ENCODE results near the gene KIAA0825. TPM values are rescaled to one million over a fixed set of nuclear protein-coding genes. Genes with fewer than 3 reads are reported as not detected.

The KIAA0825 gene, protein sequence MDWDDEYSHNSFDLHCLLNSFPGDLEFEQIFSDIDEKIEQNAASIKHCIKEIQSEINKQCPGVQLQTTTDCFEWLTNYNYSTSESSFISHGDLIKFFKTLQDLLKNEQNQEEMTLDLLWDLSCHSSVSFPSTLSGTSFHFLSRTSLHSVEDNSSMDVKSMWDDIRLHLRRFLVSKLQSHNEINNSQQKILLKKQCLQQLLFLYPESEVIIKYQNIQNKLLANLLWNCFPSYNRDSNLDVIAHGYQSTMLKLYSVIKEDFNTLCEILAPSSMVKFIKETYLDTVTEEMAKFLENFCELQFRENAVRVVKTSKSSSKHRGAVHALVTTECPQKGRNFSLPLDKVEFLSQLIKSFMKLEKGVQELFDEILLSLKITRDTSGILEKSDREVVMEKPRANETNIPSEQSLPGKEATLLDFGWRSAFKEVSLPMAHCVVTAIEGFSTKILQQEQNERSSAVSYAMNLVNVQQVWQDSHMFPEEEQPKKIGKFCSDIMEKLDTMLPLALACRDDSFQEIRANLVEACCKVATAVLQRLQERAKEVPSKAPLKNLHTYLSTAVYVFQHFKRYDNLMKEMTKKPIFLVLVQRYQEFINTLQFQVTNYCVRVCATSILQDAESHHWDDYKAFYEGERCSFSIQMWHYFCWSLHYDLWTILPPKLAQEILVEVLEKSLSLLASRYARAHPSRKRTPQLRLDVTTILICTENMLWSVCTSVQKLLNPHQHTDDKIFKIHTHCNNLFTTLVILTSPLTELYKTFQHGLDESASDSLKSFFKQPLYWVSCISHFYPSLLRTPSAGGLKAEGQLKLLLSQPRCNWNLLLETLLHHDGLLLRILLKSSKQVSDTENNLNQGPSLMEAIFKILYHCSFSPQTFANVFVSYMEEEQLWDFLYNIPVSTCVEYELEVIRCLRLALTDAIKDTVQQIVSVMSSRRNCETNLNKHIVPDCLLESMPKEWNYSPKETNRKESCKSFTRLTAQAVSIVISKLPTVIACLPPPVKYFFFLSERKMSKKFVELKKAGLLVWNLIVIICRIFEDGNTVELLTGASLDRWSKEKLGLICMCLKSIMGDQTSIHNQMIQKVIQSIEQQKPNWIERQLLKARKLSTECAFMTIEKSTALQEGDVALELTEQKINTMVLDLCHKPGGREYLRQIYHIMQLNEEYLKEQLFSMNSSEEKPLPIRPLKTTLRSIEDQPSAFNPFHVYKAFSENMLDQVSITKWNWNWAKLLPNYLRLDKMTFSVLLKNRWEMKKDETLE (N-terminal part only)
- total RNA-seq: 10 to 100 TPM in 1 of 4 donors, 1 to 10 TPM in 3; 4.8 to 11.8 (median 7.2) TPM

DNA sequence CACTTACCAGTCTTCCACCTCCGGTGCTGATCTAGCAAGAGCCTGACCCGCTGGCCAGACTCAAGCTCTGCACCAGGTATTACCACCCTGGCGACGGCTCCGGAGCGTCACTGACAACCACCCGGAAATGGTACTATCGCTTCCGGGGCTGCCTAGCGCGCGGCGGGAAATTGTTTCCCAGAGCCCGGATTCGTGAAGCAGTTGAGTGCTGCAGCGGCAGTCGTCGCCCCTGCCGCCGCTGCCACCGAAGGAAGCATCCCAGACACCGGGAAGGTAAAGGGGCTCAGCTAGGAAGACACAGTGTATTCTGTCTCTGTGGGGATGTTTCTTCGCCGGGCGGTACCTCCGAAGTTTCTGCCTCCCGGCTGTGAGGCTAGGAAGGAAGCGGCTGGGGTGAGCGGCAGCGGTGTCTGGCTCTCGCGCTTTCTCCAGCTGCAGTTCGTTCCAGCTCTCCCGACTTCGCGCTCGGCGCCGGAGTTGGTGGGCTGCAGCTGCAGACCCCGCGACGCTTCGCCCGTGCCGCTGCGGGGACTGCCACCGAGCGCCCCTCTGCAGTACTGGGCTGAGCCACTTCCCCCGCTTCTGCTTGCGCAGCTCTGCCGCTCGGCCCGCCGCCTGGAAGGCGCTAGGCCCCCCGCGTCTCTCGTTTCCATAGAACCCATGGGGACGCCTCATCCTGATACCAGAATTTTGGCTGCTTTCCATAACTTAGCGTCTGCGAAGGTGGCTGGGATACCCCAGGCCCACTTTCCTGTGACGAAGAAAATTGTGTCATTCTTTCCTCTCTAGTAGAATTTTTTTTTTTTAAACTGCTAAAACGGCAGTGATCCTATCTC lies at the start of gene KIAA0825, which contains the start of gene SLF1:
KIAA0825 (minus strand) TSS at position 112 of the 836 bp plus-strand sequence. CDS start 81,478 bp downstream, outside the sequence.
SLF1 (plus strand) TSS at position 177 of the 836 bp plus-strand sequence. CDS start 10,142 bp downstream, outside the sequence.
- H3K27me3 ChIP-seq: no peaks in the 10 kb centered on the region
- peaks cover 0 to 31% (median 12%) of the 10 kb centered on the region in 4 donors for H3K4me1 ChIP-seq
- TF ChIP-seq, protein P1, sequence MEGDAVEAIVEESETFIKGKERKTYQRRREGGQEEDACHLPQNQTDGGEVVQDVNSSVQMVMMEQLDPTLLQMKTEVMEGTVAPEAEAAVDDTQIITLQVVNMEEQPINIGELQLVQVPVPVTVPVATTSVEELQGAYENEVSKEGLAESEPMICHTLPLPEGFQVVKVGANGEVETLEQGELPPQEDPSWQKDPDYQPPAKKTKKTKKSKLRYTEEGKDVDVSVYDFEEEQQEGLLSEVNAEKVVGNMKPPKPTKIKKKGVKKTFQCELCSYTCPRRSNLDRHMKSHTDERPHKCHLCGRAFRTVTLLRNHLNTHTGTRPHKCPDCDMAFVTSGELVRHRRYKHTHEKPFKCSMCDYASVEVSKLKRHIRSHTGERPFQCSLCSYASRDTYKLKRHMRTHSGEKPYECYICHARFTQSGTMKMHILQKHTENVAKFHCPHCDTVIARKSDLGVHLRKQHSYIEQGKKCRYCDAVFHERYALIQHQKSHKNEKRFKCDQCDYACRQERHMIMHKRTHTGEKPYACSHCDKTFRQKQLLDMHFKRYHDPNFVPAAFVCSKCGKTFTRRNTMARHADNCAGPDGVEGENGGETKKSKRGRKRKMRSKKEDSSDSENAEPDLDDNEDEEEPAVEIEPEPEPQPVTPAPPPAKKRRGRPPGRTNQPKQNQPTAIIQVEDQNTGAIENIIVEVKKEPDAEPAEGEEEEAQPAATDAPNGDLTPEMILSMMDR (IDR thresholded peaks at IDR 0.05): no peak
- TF ChIP-seq EP300 (IDR thresholded peaks at IDR 0.05) (peak in 1 of 2 donors; percentile 77), POLR2A (IDR thresholded peaks at IDR 0.05) (no peak)
- H3K9me3 ChIP-seq: no peaks in the 10 kb centered on the region
- no peaks in the 10 kb centered on the region for H3K36me3 ChIP-seq
- peak; percentile 73 to 78 for DNase-seq (ENCODE audit: low spot score in 2 of 2)
- peak within 1 kb of the TSS in 3 of 4 donors; percentile 37 to 67 (median 65) for H3K27ac ChIP-seq
- 1% methylated on average over 52 to 54 of the region's 63 CpGs for WGBS, 2 donors
- peak within 1 kb of the TSS; percentile 61 to 88 (median 70) for H3K4me3 ChIP-seq

DNA sequence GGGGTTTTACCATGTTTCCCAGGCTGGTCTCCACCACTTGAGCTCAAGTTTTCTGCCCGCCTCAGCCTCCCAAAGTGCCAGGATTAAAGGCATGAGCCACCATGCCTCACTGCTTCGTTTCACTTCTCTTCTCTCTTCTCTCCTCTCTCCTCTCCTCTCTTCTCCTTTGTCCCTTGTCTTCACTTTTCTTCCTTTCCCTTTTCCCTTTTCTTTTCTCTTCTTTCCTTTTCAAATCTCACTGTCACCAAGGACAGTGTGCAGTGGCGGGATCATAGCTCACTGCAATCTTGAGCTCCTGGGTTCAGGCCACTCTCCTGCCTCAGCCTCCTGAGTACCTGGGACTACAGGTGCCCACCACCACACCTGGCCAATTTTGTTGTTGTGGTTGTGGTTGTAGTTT lies 49.5 kb upstream of the KIAA0825 start:
- Histone ChIP-seq H3K36me3 (peaks cover 0 to 27% (median 0%) of the 10 kb centered on the region in 3 donors), H3K4me1 (no peaks in the 10 kb centered on the region), H3K27me3 (no peaks in the 10 kb centered on the region), H3K4me3 (no peak overlapping the region), H3K9me3 (no peaks in the 10 kb centered on the region), H3K27ac (no peak overlapping the region)
- no peak for DNase-seq (ENCODE audit: low spot score in 2 of 2)
- 95 to 98% methylated on average over 3 of the region's 3 CpGs for WGBS, 2 donors
- TF ChIP-seq, protein P1 (IDR thresholded peaks at IDR 0.05): no peak
- no peak for TF ChIP-seq POLR2A (IDR thresholded peaks at IDR 0.05)
- no peak for TF ChIP-seq EP300 (IDR thresholded peaks at IDR 0.05)

DNA sequence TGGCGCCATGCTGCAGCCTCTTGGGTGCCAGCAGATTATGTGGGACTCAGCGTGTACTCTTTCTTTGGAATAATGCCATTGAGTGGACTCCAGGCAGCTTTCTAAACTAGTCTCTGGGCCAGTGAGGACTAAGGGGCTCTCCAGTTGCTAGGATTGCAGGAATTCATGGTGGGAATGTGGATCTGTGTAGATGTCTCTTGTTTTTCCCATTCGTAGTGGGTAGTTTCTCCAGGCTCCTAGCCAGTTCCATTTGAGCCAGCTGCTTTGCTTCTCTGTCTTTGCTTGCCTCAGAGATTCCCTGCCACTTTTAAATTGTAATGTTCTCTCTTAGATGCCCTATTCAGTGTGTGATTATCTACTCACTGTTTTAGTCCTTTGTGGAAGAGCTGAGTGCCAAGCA lies 42.7 kb upstream of the KIAA0825 start:
- Histone ChIP-seq H3K36me3 (peaks cover 0 to 59% (median 0%) of the 10 kb centered on the region in 3 donors), H3K27ac (no peak overlapping the region), H3K27me3 (no peaks in the 10 kb centered on the region), H3K4me3 (no peak overlapping the region), H3K4me1 (no peaks in the 10 kb centered on the region), H3K9me3 (peaks cover 0 to 21% (median 9%) of the 10 kb centered on the region in 4 donors)
- 88 to 89% methylated on average over 3 of the region's 3 CpGs for WGBS, 2 donors
- no peak for TF ChIP-seq EP300 (IDR thresholded peaks at IDR 0.05)
- TF ChIP-seq, protein P1 (IDR thresholded peaks at IDR 0.05): no peak
- no peak for TF ChIP-seq POLR2A (IDR thresholded peaks at IDR 0.05)
- DNase-seq (ENCODE audit: low spot score in 2 of 2): no peak

DNA sequence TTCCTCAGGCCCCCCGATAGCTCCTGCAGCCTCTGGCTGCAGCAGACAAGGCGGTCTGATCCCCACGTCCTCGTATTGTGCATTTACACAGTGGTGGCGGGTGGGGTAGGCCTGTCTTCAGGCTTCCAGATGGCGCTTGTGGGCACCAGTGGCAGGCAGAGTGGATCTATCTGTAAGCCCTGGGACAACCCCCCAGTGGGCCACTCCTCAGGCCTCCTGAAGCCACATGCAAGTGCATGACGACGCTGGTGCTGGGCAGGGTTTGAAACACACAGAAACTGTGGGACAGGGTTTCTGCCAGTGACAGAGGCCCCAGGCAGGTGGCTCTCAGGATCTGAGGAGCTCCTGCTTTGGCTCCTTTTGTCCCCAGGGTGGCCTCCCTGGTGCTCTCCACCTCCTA lies 42.1 kb upstream of the KIAA0825 start:
- 96 to 97% methylated on average over 8 of the region's 8 CpGs for WGBS, 2 donors
- peaks cover 0 to 25% (median 9%) of the 10 kb centered on the region in 4 donors for H3K9me3 ChIP-seq
- no peak for DNase-seq (ENCODE audit: low spot score in 2 of 2)
- no peak overlapping the region for H3K4me3 ChIP-seq
- H3K4me1 ChIP-seq: no peaks in the 10 kb centered on the region
- H3K27ac ChIP-seq: no peak overlapping the region
- H3K27me3 ChIP-seq: no peaks in the 10 kb centered on the region
- TF ChIP-seq EP300 (IDR thresholded peaks at IDR 0.05) (no peak), POLR2A (IDR thresholded peaks at IDR 0.05) (no peak)
- TF ChIP-seq, protein P1 (IDR thresholded peaks at IDR 0.05): no peak
- H3K36me3 ChIP-seq: peaks cover 0 to 60% (median 0%) of the 10 kb centered on the region in 3 donors

Measured in tibial nerve (tissue), 4 donors.